Fibroblast of upper back skin (primary cell): Measurements from ENCODE around the gene S100A12.

ENCODE experiments used
- DNase-seq: peaks from one replicate; pipeline ENCODE4 v3.0.0-alpha.2; 2013

Gene S100A12

DNA sequence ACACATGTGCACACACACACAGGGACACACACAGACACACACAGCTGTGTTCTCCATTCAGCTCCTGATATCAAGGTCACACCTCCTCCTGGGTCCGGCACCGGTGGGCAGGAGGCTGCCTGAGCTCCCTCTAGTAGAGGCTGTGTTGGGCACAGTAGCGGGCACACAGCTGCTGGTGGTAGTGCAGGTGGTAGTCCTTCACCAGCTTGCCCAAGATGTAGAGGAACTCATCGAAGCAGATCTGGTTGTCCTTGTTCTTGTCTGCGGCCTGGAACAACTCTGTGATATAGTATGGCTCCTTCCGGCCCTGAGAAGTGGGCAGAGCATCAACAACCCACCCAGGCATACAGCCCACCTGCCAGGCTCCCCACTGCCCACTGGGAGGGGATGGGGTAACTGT is 21.0 kb upstream of the S100A12 start:
- no peak for DNase-seq

DNA sequence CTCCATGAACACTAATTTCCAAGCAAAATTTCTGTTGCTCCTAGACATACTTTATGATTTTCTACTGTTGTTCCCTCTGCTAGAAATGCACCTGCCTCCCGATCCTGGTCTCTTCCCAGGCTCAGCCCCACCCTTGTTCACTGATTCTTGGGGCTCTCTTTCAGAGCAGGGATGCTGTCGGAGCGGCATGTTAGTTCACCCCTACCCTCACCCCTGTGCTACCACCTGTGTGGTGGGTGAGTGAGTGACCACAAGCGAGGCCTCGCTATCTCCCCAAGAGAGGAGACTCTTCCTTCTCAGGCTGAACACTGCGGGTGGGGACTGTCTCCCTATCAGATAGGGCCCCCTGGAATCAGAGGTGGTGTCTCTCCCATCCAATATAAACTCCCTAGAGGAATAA is 20.4 kb upstream of the S100A12 start:
- DNase-seq, result no peak

DNA sequence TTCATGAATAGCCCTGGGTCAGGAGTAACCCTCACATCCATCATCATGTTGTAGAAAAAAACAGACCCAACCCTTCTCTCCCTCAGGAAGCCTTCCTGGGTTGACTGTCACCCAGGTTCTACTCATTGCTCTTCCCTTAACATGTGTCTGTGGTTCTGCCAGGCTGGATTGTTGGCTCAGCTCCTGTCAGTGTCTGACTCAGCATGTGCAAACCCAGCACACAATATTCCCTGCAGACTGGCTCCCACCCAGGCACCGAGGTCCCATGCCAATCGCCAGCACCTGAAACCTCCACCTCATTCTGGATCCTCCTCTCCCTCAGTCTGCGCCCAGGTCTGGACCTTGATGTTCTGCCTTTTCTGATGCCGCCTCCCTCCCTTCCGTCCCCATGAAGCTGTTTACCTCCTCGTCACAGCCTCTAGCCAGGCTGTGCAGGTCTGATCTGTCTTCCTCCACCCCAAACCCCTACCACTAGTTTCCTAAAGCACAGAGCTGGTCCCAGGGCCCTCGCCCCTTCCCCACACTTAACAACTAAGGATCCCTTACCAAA is 19.8 kb upstream of the S100A12 start:
- no peak for DNase-seq

DNA sequence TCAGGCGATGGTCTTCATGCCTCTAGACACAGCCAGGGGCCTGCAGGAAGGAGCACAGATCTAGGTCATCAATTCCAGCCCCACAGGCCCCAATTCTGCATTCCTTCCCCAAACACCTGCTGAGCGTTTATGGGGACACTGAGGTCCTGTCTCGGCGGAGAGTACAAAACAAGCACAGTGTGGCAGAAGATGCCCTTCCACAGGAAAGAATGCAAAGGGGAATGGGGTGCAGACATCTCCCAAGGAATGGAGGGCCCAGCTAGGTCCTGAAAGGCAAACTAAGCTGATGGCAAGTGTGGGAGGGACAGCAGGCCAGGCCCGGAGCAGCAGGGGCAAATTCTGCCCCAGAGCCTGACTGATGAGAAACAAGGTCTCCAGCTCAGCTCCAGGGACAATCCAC is 19.0 kb upstream of the S100A12 start:
- DNase-seq, result no peak

DNA sequence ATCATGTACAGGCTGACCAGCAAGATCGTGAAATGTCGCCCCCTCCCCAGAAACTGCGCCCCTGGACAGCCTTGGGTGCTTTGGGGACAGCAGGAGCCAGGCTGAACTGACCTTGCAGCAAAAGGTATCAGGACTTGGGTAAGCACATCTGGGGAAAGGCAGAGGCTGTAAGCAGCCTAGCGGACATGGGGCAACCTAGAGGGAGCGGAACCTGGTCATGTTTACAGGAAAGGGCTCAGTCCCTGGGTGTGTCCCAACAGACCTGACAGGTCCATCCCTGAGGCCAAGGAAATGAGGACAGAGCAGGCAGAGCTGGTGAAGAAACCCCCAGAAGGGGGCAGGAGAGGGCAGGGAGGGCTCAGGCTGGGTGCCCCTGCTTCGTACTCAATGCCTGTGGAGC is 18.5 kb upstream of the S100A12 start:
- no peak for DNase-seq

DNA sequence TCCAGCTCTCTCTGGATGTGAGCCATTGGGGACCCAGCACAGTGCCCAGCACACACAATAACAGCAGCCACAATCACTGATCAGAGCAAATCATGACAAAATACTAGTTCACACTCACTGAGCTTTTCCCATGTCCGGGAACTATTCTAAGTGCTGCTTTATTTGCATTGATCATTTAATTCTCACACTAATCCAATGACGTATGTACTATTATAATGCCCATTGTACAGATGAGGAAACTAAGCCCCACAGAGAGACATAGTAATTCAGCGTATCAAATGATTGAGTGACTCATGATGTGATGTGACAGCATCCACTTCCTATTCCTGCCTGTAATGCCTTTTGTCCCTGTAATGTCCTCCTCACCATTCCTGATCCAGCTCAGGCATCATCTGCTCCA is 17.4 kb upstream of the S100A12 start:
- no peak for DNase-seq

DNA sequence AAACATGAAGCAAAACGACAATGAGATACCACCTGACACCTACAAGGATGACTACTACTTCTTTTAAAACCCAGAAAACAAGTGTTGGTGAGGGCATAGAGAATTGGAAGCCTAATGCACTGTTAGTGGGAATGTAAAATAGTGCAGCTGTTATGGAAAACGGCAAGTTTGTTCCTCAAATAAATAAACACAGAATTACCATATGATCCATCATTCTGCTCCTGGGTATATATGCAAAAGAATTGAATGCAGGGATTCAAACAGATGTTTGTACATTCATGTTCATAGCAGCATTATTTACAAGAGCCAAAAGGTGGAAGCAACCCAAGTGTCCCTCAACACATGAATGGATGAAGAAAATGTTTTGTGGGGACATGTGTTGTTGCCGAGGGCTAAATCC is 16.8 kb upstream of the S100A12 start:
- no peak for DNase-seq

DNA sequence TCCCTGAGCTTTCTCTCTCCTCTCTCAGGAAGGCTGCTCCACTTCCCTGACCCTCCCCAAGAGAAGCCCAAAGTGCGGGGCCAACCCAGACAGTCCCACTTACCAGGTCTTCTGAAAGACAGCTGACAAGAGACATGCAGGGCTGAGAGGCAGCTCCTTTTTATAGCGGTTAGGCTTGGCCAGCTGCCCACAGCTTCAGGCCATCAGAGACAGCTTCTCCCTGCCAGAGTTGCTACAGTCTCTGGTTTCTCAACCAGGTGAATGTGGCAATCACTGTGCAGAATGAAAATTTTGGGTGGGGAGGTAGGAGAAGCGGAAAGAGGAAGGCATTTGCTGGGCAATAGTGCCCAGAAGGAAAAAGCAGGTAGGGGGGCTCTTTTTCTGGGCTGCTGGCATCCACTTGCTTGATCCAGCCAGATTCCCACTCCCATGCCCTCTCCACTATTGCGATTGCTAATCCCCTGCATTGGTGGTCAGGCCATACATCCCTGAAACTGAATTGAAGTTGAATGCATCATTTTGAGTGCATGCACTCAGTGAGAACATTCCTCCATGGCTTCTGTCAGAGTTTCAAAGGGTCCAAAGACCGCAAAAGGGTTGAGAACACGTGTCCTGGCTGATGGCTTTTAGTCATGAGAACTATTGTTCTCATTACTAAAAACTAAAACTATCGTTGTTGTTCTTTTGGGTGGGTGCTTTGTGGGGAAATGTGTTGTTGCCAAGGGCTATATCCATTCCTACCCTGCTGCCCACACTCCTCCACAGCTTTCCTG is 15.7 kb upstream of the S100A12 start, which contains the start of gene S100A8:
S100A8 (minus strand) TSS at position 136 of the 773 bp plus-strand sequence. CDS start 538 bp downstream, outside the sequence.
- DNase-seq, result no peak

DNA sequence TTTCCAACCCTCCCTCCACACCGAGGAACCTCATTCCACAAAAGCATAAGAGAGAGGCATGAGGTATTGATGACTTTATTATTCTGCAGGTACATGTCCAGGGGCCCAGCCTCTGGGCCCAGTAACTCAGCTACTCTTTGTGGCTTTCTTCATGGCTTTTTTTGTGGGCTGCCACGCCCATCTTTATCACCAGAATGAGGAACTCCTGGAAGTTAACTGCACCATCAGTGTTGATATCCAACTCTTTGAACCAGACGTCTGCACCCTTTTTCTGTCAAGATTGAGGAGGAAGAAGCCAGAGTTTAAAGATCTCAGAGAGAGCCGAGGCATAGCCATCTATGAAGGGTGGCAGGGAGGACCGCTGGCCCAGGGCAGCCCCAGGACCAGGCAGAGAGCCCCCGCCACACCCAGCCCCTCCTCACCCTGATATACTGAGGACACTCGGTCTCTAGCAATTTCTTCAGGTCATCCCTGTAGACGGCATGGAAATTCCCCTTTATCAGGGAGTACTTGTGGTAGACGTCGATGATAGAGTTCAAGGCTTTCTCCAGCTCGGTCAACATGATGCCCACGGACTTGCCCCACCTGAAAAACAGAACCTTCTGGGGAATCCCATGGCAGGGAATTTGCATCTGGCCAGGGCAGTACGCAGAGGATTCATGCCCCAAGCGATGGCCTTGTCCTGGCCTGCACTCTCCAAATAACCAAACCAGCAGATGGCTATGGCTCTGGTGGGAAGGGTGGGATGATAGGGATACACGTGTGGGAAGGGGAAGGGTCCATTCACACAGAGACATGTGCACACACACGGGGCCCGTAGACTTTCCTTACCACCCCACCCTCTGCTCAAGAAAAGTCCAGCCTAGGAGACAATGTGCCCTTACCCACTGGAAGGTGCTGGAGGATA is 14.8 kb upstream of the S100A12 start:
- no peak for DNase-seq

DNA sequence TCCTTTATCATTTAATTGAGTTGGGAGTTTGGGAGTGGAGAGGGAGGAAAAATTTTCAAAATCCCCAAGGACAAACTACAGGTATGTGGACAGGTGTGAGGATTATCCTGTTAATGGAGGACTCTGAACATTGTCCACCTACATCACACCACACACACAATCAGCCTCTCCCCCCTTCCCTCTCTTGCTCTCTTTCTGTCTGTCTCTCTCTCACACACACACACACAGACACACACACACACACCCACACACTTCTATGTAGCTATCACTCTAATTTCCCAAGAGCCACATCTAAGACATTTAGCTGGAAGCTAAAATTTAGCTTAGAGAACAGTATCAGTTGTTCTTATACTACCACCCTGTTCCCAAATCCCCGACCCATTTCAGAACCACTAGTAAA is 14.0 kb upstream of the S100A12 start:
- no peak for DNase-seq

DNA sequence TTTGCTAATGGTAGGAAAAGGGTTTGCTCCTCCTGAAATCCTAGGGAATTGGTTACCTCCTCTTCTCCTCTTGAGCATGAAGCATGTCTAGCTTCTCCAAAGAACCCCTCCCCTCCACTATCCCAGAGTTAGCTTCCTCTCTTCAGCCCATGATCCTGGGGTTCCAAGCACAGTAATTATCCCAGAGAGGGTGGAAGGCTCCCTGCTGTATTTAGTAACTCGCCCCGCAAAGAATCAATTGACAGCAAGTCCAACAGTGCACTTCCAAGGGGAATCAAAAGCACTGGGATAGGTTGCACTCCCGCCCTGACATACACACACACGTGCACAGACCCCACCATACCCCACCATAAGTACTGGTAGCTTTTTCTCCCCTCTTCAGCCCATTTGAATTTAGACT is 12.4 kb upstream of the S100A12 start:
- DNase-seq, result no peak

DNA sequence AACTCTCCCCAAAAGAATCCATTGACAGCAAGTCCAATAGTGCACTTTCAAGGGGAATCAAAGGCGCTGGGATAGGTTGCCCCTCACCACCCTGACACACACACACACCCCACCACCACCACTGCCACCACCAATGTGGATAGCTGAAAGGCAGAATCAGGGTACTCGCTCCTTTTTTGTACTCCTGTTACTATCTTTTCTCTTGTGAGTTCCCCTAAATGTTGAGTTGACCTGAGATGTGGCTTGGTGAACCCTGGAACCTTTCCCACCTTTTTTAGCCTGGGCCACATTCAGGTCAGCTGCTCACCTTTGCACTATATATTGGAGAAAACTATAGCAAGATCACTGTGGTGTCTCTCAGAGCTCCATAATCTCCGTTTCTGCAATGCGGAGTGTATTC is 11.6 kb upstream of the S100A12 start:
- no peak for DNase-seq

DNA sequence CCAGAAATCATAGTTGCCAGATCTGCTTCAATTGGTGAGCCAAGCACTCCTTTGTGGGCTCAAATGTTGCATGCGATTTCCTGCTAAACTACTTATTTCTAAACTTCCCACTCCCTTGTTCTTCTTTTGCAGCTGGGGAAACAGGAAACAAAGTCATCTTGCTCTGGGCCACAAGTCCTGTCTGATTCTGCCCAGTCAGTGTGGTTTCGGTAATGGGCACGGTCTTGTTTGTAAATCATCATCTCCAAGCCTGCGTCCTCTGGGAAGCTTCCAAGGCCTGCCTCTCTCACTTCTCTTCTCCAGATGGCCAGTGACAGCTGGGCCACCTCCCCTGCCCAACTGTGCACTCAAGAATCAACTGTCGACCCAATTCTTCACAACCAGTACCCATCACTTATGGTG is 11.1 kb upstream of the S100A12 start:
- DNase-seq, result no peak

DNA sequence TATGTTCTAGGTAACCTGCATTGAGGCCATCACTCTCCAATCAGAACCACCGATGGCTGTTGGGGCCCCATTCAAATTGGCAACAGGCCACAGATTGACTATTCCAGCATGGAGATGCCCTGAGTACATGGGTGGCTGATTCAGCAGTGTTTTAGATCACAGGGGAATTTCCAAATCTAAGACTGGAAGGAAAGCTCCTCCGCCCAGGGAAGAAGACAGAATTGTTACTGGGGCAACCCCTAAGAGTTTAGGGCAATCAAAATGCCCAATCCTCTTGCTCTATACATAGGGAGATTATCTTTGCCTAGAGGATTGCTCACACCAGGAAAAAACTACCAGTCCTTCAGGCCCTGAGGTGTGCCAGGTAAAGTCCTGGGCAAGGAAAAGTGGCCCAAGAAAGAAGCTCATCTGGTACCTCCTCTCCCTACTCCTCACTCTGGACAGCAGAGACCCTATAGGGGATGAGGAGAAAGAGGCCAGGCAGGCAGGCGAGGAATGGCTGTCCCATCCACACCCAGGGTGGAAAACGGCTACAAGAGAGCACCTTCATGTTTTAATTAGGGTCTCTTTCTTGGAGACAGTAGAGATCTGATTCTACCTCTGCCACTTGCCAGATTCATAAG is 9.6 kb upstream of the S100A12 start:
- no peak for DNase-seq

DNA sequence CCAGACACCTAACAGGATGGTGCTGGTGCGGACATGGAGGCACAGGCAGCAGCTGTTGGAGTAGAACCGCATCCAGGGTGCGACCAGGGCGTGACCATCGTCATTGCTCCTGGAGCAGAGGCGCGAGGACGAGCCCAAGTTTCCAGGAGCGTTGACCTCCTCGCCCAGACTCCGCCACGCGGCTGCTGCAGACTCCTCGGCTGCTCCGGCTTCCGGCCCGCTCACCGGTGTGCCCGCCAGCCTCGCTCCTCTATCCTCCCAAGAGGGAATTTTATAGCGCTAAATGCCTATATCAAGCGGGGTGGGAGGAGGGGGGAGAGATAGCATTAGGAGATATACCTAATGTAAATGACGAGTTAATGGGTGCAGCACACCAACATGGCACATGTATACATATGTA is 5.3 kb upstream of the S100A12 start:
- no peak for DNase-seq

DNA sequence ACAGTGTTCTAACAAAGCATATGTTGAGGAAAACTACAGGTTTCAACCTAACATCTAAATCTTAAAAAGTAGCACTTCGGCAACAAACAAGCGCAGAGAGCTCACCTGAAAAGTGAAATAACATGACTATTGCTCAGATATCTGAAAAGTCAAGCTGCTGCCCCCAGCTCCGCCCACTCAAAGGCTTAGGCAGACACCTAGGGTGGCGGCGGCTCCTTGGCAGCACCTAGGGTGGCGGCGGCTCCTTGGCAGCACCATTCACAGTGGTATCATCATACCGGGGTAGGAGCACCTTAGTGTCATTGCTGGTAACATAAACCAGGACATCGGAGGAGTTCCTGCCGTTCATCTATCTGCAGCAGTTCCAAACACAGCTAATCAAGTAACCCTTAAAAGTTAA is 4.2 kb upstream of the S100A12 start:
- no peak for DNase-seq

DNA sequence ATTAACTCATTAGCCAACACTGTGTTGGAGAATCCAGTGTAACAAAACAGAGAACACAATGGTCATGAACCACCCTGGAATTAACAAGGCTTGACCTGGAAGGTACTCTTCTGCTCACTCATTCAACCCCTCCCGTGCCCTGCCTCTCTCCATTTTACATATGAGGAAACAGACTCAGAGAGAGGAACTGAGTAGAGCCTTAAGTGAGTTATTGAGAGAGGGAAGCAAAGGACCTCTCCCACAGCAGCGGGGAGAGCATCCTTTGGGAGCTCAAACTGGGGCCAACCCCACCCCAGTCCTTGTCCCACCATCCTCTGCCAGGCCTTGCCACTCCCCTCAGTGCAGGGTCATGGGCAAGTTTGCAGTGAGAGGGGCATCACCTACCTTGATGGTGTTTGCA is 1.4 kb downstream of the S100A12 start:
- no peak for DNase-seq

DNA sequence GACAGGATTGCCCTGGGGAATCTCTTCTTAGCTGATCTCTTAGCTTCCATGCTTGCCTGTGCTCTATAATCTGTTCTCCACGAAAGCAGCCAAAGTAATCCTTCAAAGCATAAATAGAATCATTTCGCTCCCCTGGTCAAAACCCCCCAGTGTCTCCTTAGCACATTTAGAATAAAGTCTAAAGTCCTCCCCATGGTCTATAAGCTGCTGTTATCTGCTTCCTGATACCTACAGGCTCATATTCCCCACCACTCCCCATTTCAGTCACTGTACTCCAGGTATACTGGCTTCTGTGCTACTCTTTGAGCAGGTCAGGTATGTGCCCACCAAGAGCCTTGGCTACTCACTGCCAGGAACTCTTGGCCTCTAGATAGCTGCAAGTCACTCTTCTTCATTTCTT is 2.9 kb downstream of the S100A12 start:
- DNase-seq, result no peak

DNA sequence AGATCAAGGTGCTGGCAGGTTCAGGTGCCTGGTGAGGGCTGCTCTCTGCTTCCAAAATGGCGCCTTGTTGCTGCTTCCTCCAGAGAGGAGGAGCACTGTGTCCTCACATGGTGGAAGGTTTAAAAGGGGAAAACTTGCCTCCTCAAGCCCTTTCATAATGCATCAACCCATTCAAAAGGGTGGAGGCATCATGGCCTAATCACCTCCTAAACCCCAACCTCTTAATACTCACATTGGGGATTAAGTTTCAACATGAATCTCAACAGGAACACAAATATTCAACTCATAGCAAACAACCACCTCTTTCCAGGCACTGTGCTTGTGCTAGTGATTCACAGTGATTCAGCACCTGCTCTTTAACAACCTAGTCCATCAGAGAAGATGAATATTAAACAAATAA is 4.2 kb downstream of the S100A12 start:
- DNase-seq, result no peak

DNA sequence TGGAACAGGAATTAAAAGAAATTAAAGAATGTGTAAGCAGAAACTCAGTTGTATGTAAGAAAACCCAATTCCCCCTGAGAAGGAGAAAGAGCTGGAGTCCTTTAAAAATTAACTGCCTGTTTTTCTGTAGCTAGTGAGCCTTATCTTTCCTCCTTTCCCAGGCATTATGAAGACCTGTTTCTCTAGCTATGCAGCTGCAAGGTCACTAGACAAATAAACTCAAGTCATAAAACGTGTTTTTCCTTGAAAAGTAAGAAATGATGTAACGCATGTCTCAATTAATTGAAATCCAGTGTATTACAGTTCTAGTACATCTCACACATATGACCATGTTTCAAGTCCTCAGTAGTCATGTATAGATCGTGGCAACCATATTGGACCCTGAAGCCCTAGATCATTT is 5.3 kb downstream of the S100A12 start:
- DNase-seq, result no peak

DNA sequence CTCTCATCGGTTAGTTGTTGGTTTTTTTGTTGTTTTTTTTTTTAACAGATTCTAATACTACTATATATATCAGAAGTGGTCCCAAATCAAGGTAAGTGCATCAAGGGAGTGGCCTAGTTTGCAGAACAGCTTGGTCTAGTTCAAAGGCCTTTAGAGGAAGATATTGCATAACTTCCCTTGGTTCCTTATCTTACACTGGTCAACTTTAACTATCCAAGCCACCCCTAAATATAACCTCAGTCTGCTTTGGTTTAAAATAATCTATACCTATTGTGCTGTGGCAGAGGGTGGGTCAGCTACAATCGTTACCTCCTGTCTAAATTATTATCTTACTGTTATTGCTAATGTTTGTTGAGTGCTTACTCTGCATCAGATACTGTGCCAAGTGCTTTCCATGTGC is 6.9 kb downstream of the S100A12 start:
- no peak for DNase-seq

DNA sequence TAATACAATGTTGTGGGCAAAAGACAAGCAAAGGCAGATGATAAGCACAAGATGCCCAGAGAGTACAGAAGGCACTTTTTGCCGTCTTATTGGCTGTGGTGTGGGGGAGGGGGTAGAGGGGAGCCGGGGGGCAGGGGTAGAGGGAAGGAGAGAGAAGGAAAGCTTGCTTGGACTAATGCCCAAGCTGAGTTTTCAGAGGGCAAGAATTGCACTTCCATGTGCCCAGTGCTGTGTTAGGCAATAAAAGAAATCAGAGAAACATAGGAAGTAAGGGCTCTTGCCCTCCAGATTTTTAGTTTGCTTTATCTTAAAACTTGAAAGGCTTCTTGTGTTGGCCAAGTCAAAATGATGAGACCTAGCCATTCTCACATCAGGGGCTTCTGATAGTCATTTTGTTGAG is 8.3 kb downstream of the S100A12 start:
- DNase-seq, result no peak

DNA sequence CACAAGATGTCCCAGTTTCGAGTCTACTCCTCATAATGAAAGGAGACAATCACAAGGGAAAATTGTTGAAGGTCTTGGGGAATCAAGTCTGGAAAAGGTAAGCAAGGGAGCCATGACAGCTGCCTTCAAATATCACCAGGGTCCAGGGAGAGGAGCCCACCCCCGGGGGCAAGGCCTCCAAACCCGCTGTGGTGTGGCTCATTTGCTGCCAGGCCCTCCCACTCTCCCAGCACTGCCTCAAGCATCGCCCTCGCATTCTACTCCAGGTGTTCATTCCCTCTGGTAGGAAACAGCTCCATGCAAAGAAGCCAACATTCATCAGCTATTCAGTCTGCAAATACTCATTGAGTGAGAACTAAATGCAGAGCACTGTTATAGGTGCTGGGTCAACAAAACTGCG is 9.2 kb downstream of the S100A12 start:
- DNase-seq, result no peak

DNA sequence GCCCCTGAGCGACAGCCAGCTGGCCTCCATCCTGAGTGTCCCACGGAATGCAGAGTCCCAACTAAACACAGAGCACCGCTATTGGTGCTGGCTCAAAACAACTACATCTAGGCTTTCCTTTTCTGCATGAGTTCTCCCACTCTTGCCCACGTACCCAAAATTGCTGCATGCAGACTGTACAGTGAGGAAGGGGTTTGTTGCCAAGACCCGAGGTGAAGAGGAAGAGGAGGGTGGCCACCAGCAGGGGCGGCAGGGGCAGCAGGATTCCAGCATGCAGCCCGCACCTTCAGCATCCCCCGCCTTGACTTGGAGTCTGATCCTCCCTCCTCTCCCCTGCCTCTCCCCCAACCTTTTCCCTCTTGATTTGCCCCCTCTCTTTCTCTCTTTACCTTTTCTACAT is 9.7 kb downstream of the S100A12 start:
- no peak for DNase-seq
